PC-9 (cell line): Measurements from ENCODE around the gene TPCN2.

Experiments
- CTCF ChIP-seq: fragments of 200-600 bp; sonication (generic); conservative IDR thresholded peaks from 2 replicates; pipeline ENCODE4 v1.6.1; 2017; ENCODE audit warnings: mixed run types, antibody characterized with exemption, mild to moderate bottlenecking, moderate library complexity
- EZH2 ChIP-seq: fragments of 200-600 bp; sonication (generic); IDR thresholded peaks from 2 replicates; pipeline ENCODE4 v1.8.0; 2017; ENCODE audit warnings: antibody characterized with exemption, low read depth

GRCh38 chr11:69131644-69132300 is 83.0 kb downstream of the TPCN2 start:
- peak; percentile 98 for TF ChIP-seq CTCF
- TF ChIP-seq EZH2: no peak
